ENCODE measurements around the gene ABHD8.

Gene ABHD8

DNA sequence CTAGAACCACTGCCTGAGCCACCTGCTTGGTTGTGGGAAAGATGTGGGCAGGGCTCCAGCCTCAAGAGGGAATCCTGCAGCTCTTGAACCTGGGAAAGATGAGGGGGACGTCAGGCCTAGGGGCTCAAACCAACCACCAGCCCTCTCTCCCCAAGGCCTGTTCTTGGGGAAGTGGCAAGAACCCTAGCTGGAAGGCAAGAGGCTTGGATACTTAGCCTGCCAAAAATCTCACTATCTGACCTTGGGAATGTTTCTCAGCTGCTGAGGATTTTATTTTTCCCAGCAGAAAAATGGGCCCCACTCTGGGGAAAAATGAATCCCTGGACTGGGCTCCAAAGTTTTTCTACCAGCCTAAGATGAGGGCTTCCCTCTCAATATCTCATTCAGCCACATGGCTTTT lies 43.3 kb downstream of the ABHD8 start:
- peaks cover 3% of the 10 kb centered on the region; the same call in 1 of the 2 replicates for H3K9me3 ChIP-seq

DNA sequence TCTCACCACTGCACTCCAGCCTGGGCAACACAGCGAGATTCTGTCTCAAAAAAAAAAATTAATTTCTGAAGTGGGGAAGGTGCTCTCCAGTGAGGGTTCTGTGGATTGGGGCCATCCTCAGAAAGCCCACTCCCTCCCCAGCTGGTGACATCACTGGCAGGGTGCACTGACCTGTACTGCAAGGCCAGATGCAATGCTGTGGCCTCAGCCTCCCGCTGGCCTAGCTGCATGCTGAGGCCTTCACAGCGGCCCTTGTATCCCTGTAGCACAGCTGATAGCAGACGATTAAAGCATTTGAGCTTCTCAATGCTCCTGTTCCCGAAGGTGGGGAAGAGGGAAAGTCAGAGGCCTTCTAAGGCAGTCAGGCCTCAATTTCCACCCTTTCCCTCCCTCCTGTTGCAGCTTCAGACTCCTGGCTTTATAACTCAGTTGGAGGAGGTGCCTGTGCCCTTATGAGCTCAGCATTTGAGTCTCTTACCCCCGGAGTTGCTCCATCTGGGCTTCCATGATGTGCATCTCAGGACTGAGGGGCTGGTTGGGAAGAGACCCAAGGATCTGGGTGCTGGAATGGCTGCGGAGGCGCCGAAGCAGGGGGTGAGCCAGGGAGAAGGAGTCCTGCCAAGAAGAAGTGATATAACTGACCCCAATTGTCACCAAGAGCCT lies 44.0 kb downstream of the ABHD8 start:
- Histone ChIP-seq H3K4me3 (ENCODE audit: low read depth, low read length) (no peak overlapping the region), H3K9me3 (peaks cover 3% of the 10 kb centered on the region; the same call in 1 of the 2 replicates), H3K27me3 (no peaks in the 10 kb centered on the region), H3K36me3 (no peaks in the 10 kb centered on the region), H3K4me1 (no peaks in the 10 kb centered on the region)
- no peak for DNase-seq
- TF ChIP-seq, protein P1, sequence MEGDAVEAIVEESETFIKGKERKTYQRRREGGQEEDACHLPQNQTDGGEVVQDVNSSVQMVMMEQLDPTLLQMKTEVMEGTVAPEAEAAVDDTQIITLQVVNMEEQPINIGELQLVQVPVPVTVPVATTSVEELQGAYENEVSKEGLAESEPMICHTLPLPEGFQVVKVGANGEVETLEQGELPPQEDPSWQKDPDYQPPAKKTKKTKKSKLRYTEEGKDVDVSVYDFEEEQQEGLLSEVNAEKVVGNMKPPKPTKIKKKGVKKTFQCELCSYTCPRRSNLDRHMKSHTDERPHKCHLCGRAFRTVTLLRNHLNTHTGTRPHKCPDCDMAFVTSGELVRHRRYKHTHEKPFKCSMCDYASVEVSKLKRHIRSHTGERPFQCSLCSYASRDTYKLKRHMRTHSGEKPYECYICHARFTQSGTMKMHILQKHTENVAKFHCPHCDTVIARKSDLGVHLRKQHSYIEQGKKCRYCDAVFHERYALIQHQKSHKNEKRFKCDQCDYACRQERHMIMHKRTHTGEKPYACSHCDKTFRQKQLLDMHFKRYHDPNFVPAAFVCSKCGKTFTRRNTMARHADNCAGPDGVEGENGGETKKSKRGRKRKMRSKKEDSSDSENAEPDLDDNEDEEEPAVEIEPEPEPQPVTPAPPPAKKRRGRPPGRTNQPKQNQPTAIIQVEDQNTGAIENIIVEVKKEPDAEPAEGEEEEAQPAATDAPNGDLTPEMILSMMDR (IDR thresholded peaks at IDR 0.05; ENCODE audit: low read depth, low read length) = no peak

More for the DNA sequence above, 43.3 kb downstream of the ABHD8 start:
- TF ChIP-seq, protein P1 (IDR thresholded peaks at IDR 0.05; ENCODE audit: low read depth, low read length) = no peak
- no peaks in the 10 kb centered on the region for H3K36me3 ChIP-seq
- DNase-seq = no peak
- H3K27me3 ChIP-seq = no peaks in the 10 kb centered on the region
- no peaks in the 10 kb centered on the region for H3K4me1 ChIP-seq
- no peak overlapping the region for H3K4me3 ChIP-seq (ENCODE audit: low read depth, low read length)

- TF ChIP-seq, protein P1 (IDR thresholded peaks at IDR 0.05; ENCODE audit: low read depth, low read length) = no peak
- H3K4me3 ChIP-seq (ENCODE audit: low read depth, low read length) = no peak overlapping the region
- peaks cover 3% of the 10 kb centered on the region; the same call in 1 of the 2 replicates for H3K9me3 ChIP-seq
- DNase-seq = no peak
- no peaks in the 10 kb centered on the region for H3K36me3 ChIP-seq
- H3K27me3 ChIP-seq = no peaks in the 10 kb centered on the region
- H3K4me1 ChIP-seq = no peaks in the 10 kb centered on the region
These were observed 47.1 kb downstream of the ABHD8 start for GRCh38 chr19:17256130-17256529.

- TF ChIP-seq, protein P1 (IDR thresholded peaks at IDR 0.05; ENCODE audit: low read depth, low read length) = no peak
- Histone ChIP-seq H3K27me3 (no peaks in the 10 kb centered on the region), H3K9me3 (peaks cover 3% of the 10 kb centered on the region; the same call in 1 of the 2 replicates), H3K4me3 (ENCODE audit: low read depth, low read length) (no peak overlapping the region), H3K4me1 (no peaks in the 10 kb centered on the region), H3K36me3 (no peaks in the 10 kb centered on the region)
- no peak for DNase-seq
These were observed 48.0 kb downstream of the ABHD8 start for GRCh38 chr19:17255150-17255621.

DNA sequence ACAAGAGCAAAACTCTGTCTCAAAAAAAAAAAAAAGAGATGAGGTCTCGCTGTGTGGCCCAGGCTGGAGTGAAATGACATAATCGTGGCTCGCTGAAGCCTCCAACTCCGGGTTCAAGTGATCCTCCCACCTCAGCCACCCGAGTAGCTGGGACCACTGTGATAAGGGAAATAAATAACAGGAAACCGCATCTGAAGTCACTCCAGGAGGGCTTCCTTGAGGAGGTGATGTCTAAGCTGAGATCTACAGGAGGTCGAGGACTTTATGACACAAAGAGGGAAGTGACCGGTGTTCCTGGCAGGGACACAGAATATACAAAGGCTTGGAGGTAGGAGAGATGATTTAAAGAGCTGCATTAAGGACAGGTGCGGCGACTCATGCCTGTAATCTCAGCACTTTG lies 48.6 kb downstream of the ABHD8 start:
- Histone ChIP-seq H3K27me3 (no peaks in the 10 kb centered on the region), H3K4me3 (ENCODE audit: low read depth, low read length) (no peak overlapping the region)
- TF ChIP-seq, protein P1 (IDR thresholded peaks at IDR 0.05; ENCODE audit: low read depth, low read length) = no peak

DNA sequence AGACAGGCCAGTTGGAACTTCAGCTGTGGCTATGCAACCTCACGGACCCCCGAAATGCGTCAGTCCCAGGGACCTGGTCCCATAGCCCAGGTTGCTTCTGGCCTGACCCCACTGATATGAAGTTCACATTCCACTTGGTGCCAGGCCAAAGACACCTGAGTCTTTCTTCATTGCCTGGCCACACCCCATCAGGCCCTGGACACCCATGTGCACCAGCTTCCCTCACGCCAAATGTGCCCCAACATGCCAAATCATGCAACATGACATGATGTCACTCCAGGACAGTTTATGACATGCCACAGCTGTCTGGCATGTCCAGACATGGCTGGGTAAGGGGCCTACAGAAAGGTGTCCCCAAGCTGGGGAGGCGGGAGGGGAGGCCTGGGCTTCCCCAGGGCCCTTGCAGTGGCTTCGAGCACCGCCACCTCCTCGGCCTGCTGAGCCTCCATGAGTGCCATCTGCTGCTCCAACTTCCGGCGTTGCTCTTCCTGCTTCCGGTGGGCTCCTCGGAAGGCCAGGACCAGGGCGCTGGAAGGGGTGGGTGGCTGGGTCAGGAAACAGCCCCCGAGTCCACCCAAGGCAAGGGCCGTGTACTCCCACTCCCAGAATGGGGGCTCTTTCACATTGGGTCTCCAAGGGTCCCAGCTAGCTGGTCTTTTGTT lies 53.2 kb downstream of the ABHD8 start:
- peaks cover 11% of the 10 kb centered on the region for H3K4me1 ChIP-seq
- no peaks in the 10 kb centered on the region for H3K9me3 ChIP-seq
- no peak for DNase-seq
- no peak overlapping the region for H3K4me3 ChIP-seq (ENCODE audit: low read depth, low read length)
- no peaks in the 10 kb centered on the region for H3K36me3 ChIP-seq
- no peaks in the 10 kb centered on the region for H3K27me3 ChIP-seq
- TF ChIP-seq, protein P1 (IDR thresholded peaks at IDR 0.05; ENCODE audit: low read depth, low read length) = no peak

More for the DNA sequence above, 48.6 kb downstream of the ABHD8 start:
- no peak for DNase-seq
- no peaks in the 10 kb centered on the region for H3K4me1 ChIP-seq
- H3K36me3 ChIP-seq = no peaks in the 10 kb centered on the region
- H3K9me3 ChIP-seq = peaks cover 3% of the 10 kb centered on the region; the same call in 1 of the 2 replicates
